Thoracic aorta (tissue), 2 donors: ENCODE measurements around the gene ALDH1A1. TPM values are rescaled to one million over a fixed set of nuclear protein-coding genes. Genes with fewer than 3 reads are reported as not detected.
A peak's percentile ranks its signal among the peaks of the same experiment; 100 is the strongest.

Experiments used
- ATAC-seq: fragments of 150-250 bp; one replicate; pipeline ENCODE4 v1.8.0; 2017; ENCODE audit warnings: low read depth; ENCODE audit not compliant: insufficient number of reproducible peaks, low FRiP score
- DNase-seq: peaks from one replicate; pipeline ENCODE4 v3.0.0-alpha.2; 2020; ENCODE audit warnings: low spot score
- H3K27ac ChIP-seq, 2 donors: fragments of 200-600 bp; sonication (generic); 1 replicate in 1 of 2; 2 replicates in 1 of 2; pipeline ENCODE4 v1.5.1; 2016; ENCODE audit warnings: mild to moderate bottlenecking in 2 of 2, moderate library complexity in 2 of 2
- H3K27me3 ChIP-seq: fragments of 200-600 bp; sonication (generic); replicated peaks from 2 replicates; pipeline ENCODE4 v1.6.0; 2016; ENCODE audit warnings: mild to moderate bottlenecking; ENCODE audit not compliant: insufficient read depth
- H3K36me3 ChIP-seq: fragments of 200-600 bp; sonication (generic); one replicate; pipeline ENCODE4 v1.5.1; 2016
- H3K4me1 ChIP-seq, 2 donors: fragments of 200-600 bp; sonication (generic); 1 replicate in 1 of 2; 2 replicates in 1 of 2; pipeline versions ENCODE4 v1.5.1 to v1.6.0; 2016; ENCODE audit warnings: low read depth in 2 of 2, mild to moderate bottlenecking in 1 of 2; ENCODE audit not compliant: control insufficient read depth in 1 of 2
- H3K4me3 ChIP-seq: fragments of 200-600 bp; sonication (generic); 2 replicates; pipeline ENCODE4 v1.5.1; 2016; ENCODE audit warnings: mild to moderate bottlenecking
- H3K9me3 ChIP-seq: fragments of 200-600 bp; sonication (generic); 2 replicates; pipeline ENCODE4 v1.5.1; 2016
- total RNA-seq, 2 donors: library from RNA; depleted of rRNA; stranded (reverse); fragments of >200 nt; gene quantifications; one replicate each; pipeline versions ENCODE4 v1.1.0 to v1.2.3, GENCODE V29; 2016
- TF ChIP-seq, protein P1 (sequence below): fragments of 200-600 bp; sonication (generic); IDR thresholded peaks from one replicate; pipeline ENCODE4 v1.5.1; 2019; ENCODE audit warnings: antibody characterized with exemption

ALDH1A1 gene
- total RNA-seq, 2 donors from 2014 or later: 101 to 196 TPM

DNA sequence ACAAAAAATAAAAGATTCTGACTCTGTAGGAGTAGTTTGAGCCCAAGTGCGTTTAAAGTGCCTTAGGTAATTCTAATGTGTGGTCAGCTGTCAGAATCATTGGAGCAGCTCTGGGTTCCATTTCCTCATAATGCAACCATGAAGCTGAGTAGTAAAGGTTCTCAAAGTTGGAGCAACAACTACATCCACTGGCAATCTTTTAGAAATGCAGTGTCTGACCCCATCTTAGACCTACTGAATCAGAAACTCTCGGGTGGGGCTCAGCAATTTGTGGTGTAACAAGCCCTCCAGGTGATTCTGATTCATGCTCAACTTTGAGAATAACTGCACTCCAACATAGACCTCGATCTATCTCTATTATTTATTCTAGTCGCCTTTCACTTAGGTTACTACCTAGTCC lies 7.6 kb upstream of the ALDH1A1 start:
- no peak overlapping the region for H3K4me3 ChIP-seq
- no peak for DNase-seq
- H3K27me3 ChIP-seq: no peaks in the 10 kb centered on the region
- TF ChIP-seq, protein P1, sequence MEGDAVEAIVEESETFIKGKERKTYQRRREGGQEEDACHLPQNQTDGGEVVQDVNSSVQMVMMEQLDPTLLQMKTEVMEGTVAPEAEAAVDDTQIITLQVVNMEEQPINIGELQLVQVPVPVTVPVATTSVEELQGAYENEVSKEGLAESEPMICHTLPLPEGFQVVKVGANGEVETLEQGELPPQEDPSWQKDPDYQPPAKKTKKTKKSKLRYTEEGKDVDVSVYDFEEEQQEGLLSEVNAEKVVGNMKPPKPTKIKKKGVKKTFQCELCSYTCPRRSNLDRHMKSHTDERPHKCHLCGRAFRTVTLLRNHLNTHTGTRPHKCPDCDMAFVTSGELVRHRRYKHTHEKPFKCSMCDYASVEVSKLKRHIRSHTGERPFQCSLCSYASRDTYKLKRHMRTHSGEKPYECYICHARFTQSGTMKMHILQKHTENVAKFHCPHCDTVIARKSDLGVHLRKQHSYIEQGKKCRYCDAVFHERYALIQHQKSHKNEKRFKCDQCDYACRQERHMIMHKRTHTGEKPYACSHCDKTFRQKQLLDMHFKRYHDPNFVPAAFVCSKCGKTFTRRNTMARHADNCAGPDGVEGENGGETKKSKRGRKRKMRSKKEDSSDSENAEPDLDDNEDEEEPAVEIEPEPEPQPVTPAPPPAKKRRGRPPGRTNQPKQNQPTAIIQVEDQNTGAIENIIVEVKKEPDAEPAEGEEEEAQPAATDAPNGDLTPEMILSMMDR: no peak
- no peak overlapping the region for H3K27ac ChIP-seq
- no peak for ATAC-seq
- no peaks in the 10 kb centered on the region for H3K4me1 ChIP-seq
- H3K36me3 ChIP-seq: no peaks in the 10 kb centered on the region
- no peaks in the 10 kb centered on the region for H3K9me3 ChIP-seq

DNA sequence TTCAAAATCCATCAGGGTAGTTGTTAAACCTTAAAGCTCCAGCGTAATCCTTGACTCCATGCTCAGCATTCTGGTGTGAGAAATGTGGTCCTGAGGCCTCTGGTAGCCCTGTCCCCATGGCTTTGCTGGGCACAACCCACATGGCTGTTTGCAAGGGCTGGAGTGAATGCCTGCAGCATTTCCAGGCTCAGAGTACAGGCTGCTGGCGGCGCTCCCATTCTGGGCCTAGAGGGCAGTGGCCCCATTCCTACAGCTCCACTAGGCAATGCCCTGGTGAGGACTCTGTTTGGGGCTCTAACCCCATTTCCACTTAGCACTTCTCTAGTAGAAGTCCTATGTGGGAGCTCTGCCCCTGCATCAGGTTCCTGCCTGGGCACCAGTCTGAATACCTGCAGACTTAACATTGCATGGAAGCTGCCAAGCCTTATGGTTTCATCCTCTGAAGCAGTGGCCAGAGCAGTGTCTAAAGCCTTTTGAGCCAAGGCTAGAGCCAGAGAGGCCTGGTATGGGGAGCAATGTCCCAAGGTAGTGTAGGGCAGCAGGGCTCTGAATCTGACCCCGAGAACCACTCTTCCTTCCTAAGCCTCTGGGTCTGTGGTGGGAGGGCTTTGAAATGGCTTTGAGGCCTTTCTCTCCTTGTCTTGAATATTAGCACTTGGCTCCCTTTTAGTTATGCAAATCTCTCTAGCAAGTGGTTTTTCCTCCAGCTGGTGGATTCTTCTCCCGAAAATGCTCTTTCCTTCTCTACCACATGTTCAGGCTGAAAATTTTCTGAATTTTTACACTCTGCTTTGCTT lies 5.8 kb upstream of the ALDH1A1 start:
- Histone ChIP-seq H3K27ac (no peak overlapping the region), H3K9me3 (no peaks in the 10 kb centered on the region), H3K4me3 (no peak overlapping the region), H3K36me3 (no peaks in the 10 kb centered on the region), H3K27me3 (no peaks in the 10 kb centered on the region), H3K4me1 (peaks cover 11 to 15% of the 10 kb centered on the region in 2 donors)
- no peak for ATAC-seq
- DNase-seq: no peak
- TF ChIP-seq, protein P1: no peak

DNA sequence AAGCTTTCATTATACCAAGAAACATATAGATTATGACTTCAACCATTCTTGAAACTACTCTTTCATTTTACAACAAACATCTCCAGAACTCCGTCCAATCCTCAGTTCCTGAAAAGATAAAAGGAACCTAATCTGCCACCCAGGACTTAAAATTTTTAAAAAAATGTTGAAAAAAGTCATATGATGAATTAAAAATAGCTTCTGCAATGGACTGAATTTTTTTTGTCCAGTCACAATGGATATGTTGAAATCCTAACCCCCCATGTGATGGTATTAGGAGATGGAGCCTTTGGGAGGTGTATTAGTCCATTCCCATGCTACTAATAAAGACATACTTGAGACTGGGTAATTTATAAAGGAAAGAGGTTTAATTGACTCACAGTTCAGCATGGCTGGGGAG lies 2.7 kb upstream of the ALDH1A1 start:
- H3K27ac ChIP-seq: peak overlapping the region; percentile 52 to 90
- H3K36me3 ChIP-seq: no peaks in the 10 kb centered on the region
- H3K4me3 ChIP-seq: no peak overlapping the region
- TF ChIP-seq, protein P1: no peak
- no peaks in the 10 kb centered on the region for H3K27me3 ChIP-seq
- peaks cover 11 to 17% of the 10 kb centered on the region in 2 donors for H3K4me1 ChIP-seq
- no peaks in the 10 kb centered on the region for H3K9me3 ChIP-seq
- no peak for DNase-seq
- no peak for ATAC-seq

DNA sequence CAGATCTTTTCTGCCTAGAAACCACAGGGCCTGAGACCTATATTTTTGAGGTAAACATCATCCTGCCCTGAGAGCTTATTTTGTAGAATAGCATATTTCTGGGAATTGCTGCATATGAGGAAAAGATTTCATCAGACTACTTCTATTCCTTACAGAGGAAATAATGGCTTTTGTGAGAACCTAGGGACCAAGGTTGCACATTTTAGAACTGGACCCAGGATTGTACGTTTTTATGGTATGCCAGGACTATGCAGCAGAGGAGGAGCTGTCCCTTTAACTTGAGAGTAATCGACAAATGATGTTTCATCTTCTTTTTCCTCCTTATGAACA lies 2.2 kb upstream of the ALDH1A1 start:
- peak overlapping the region; percentile 52 to 90 for H3K27ac ChIP-seq
- DNase-seq: no peak
- no peaks in the 10 kb centered on the region for H3K9me3 ChIP-seq
- no peak for ATAC-seq
- no peaks in the 10 kb centered on the region for H3K36me3 ChIP-seq
- no peaks in the 10 kb centered on the region for H3K27me3 ChIP-seq
- H3K4me1 ChIP-seq: peaks cover 11 to 17% of the 10 kb centered on the region in 2 donors
- TF ChIP-seq, protein P1: no peak
- no peak overlapping the region for H3K4me3 ChIP-seq

DNA sequence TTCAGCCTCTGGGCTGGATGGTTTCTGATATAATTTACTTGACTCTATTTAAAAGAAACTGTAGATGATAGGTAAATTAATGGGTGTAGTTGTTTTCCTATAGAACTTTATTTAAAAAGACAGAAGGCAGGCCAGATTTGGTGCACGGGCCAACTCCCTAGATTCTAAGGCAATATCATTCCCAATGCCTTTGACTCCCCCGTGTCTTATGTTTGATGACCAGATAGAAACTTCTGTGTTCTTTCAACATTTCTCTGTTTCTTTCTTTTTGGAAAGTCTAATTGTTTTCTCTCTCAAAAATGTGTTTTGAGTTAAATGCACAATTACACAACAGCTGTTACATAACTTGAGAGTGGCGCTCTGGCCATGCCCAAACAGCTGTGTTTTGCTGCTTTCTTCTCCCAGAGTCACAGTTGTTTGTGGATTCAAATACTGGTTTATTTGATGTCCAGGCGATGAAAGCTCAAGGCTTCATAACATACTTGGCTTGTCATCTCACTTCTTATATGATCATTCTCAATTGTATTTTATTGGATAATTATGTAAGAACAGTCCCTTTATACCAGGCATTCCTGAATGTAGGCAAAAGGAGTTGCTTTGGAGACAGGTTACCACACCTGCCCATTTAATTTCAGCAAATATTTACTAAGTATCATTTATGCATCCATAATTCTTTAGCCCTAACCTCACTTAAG lies 1.7 kb upstream of the ALDH1A1 start:
- TF ChIP-seq, protein P1: no peak
- H3K36me3 ChIP-seq: no peaks in the 10 kb centered on the region
- ATAC-seq (no peak), DNase-seq (no peak)
- H3K4me3 ChIP-seq: no peak overlapping the region
- H3K27me3 ChIP-seq: no peaks in the 10 kb centered on the region
- H3K4me1 ChIP-seq: peaks cover 11 to 17% of the 10 kb centered on the region in 2 donors
- peak overlapping the region; percentile 52 to 90 for H3K27ac ChIP-seq
- no peaks in the 10 kb centered on the region for H3K9me3 ChIP-seq
